Measurements from ENCODE around the gene FKRP.

The FKRP gene

DNA sequence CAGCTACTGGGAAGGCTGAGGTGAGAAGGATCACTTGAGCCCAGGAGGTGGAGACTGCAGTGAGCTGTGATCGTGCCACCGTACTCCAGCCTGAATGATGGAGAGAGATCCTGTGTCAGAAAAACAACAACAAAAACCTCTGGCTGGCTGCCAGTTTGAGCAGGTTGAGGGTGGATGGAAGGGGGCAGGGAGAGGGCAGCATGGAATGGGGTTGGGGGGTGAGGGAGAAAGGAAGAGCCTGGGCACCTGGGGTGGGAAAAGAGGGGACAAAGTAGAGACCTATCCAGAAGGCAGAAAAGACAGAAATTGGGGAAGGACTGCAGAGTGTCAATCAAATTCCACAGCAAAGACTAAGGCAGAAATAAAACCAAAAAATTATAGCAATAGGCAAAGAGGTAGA is 37.8 kb downstream of the FKRP start:
- no peak for DNase-seq (ENCODE audit: low read depth)
- TF ChIP-seq, protein P1, sequence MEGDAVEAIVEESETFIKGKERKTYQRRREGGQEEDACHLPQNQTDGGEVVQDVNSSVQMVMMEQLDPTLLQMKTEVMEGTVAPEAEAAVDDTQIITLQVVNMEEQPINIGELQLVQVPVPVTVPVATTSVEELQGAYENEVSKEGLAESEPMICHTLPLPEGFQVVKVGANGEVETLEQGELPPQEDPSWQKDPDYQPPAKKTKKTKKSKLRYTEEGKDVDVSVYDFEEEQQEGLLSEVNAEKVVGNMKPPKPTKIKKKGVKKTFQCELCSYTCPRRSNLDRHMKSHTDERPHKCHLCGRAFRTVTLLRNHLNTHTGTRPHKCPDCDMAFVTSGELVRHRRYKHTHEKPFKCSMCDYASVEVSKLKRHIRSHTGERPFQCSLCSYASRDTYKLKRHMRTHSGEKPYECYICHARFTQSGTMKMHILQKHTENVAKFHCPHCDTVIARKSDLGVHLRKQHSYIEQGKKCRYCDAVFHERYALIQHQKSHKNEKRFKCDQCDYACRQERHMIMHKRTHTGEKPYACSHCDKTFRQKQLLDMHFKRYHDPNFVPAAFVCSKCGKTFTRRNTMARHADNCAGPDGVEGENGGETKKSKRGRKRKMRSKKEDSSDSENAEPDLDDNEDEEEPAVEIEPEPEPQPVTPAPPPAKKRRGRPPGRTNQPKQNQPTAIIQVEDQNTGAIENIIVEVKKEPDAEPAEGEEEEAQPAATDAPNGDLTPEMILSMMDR (IDR thresholded peaks at IDR 0.05; ENCODE audit: insufficient read depth, low read depth, low read length, missing control alignments): no peak
- H3K4me3 ChIP-seq (ENCODE audit: low read depth, low read length): peak overlapping the region; percentile 75

DNA sequence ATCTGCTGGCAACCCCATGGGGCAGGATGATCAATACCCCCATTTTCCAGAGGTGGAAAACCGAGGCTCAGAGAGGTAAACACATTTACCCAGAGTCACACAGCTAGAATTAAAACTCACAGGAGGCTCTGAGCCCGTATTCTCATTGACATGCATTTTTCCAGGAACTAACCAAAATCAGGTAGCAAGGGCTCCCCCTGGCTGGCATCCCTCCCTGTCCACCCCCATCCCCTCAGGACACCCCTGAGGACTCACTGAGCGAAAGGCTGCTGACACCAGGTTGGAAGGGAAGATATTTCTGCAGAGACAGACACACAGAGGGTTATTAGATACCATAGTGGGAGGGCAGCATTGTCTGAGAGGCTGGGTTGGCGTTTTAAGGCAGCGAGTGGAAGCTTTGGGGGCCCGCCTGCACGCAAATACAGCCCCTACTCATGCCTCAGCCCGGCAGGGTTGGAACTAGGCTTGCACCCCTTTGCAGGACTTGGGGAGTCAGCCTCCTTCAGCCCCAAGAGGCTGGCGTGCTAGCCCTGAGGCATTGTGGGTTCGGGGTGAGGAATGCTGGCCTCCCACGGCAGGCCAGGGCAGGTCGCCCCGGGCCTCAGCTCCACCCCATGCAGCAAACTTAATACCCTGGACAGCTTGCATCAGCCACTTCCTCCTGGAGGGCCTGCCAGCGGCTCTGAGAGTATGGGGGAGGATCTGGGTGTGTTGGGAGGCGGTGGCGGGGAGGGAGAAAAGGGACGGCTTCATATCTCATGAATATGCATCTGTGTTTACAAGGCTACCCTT is 38.6 kb downstream of the FKRP start:
- TF ChIP-seq, protein P1 (IDR thresholded peaks at IDR 0.05; ENCODE audit: insufficient read depth, low read depth, low read length, missing control alignments): peak; percentile 17
- H3K4me3 ChIP-seq (ENCODE audit: low read depth, low read length): peak overlapping the region; percentile 75
- peak; percentile 90 for DNase-seq (ENCODE audit: low read depth)

DNA sequence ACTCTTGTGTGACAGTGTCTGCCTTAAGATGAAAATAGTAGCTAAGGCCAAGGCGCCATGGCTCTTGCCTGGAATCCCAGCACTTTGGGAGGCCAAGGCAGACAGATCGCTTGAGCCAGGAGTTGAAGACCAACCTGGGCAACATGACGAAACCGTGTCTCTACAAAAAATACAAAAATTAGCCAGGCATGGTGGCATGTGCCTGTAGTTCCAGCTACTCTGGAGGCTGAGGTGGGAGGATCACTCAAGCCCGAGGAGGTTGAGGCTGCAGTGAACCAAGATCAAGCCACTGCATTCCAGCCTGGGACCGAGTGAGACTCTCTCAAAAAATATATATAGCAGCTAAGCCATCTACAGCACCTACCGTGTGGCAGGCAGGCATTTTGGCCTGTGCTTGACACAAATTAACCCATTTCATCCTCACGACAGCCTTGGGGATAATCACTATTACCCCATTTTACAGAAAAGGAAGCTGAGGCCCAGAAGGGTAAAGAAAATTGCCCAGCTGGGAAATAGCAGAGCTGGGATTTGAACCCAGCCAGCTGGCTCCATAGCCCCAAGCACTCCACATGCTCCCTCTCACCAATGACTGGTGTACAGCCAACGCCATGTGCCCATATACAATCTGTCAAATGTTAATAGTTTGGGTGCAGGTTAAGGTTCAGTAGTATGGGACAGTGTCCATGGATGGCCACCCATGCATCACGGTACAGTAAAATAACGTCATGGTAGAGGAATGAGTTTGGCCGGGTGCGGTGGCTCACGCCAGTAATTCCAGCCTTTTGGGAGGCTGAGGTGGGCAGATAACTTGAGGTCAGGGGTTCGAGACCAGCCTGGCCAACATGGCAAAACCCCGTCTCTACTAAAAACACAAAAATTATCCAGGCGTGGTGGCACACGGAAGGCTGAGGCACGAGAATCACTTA is 39.5 kb downstream of the FKRP start:
- TF ChIP-seq, protein P1 (IDR thresholded peaks at IDR 0.05; ENCODE audit: insufficient read depth, low read depth, low read length, missing control alignments): no peak
- H3K4me3 ChIP-seq (ENCODE audit: low read depth, low read length): peak overlapping the region; percentile 75
- peak; percentile 52 for DNase-seq (ENCODE audit: low read depth)

DNA sequence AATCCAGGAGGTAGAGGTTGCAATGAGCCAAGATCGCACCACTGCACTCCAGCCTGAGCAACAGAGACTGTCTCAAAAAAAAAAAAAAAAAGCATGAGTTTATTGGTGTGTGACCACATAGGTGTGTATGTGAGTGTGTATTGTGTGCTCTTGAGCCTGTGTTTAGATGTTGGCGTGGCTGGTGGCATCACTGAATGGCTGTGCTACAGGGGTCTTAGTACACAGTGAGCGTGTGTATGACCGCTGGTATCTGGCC is 40.1 kb downstream of the FKRP start:
- H3K4me3 ChIP-seq (ENCODE audit: low read depth, low read length): peak overlapping the region; percentile 75
- TF ChIP-seq, protein P1 (IDR thresholded peaks at IDR 0.05; ENCODE audit: insufficient read depth, low read depth, low read length, missing control alignments): no peak
- DNase-seq (ENCODE audit: low read depth): no peak

DNA sequence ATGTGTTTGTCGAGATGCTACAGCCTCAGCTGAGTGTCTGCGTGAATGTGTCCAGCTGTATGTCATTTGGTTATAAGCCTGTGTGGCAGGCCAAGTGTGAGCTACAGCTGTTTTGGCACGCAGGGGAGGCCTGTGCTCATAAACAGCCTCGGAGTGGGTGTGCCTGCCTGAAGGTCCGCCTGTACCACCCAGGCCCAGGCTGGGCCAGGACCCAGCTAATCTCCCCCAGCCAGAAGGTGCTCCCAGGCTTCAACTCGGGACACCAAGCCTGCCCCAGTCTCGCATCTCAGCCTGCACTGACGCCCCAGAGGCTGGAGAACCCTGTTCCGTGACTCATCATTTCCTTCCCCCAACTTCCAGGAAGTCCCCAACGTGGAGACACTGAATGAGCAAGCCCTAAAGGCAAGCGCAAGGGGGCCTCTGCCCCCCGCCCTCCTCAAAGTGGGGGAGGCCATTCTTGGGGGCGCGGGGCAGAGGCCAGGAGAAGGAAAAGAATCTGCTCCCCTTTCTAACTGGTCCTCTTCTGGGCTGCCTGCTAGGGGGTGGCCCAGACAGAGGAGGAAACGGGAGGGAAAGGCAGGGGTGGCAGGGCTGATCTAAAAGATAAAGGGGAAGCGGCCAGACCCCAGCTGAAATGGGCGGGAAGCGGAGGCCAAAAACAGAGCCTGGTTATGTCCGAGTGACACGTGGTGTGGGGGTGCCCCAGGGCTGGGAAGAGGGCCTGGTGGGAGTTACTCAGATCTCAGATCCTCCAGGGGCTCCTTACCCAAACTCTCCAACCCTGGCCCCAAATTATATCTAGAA is 40.6 kb downstream of the FKRP start:
- TF ChIP-seq, protein P1 (IDR thresholded peaks at IDR 0.05; ENCODE audit: insufficient read depth, low read depth, low read length, missing control alignments): no peak
- peak overlapping the region; percentile 75 for H3K4me3 ChIP-seq (ENCODE audit: low read depth, low read length)
- DNase-seq (ENCODE audit: low read depth): peak; percentile 83

DNA sequence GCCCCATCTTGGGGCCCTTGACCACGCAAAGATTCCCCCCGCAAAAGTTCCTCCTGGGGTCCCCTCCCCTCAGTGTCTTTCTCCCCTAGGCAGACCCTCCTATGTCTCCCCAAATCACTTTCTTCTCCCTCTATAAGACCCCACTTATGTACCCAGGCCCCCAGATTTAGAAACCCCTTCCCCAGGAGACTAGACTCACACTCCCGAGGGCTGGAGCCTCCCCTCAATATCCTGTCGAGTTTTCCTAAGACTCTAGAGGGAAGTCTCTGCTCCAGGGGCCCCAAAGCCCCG is 41.1 kb downstream of the FKRP start:
- TF ChIP-seq, protein P1 (IDR thresholded peaks at IDR 0.05; ENCODE audit: insufficient read depth, low read depth, low read length, missing control alignments): no peak
- no peak for DNase-seq (ENCODE audit: low read depth)
- H3K4me3 ChIP-seq (ENCODE audit: low read depth, low read length): peak overlapping the region; percentile 75
